Thoracic aorta (tissue), 2 donors: Measurements from ENCODE around the gene TMEM97. TPM values are rescaled to one million over a fixed set of nuclear protein-coding genes. Genes with fewer than 3 reads are reported as not detected.

Experiments
- ATAC-seq: fragments of 150-250 bp; one replicate; pipeline ENCODE4 v1.8.0; 2017; ENCODE audit warnings: low read depth; ENCODE audit not compliant: insufficient number of reproducible peaks, low FRiP score
- DNase-seq: peaks from one replicate; pipeline ENCODE4 v3.0.0-alpha.2; 2020; ENCODE audit warnings: low spot score
- H3K27ac ChIP-seq, 2 donors: fragments of 200-600 bp; sonication (generic); 1 replicate in 1 of 2; 2 replicates in 1 of 2; pipeline ENCODE4 v1.5.1; 2016; ENCODE audit warnings: mild to moderate bottlenecking in 2 of 2, moderate library complexity in 2 of 2
- H3K27me3 ChIP-seq: fragments of 200-600 bp; sonication (generic); replicated peaks from 2 replicates; pipeline ENCODE4 v1.6.0; 2016; ENCODE audit warnings: mild to moderate bottlenecking; ENCODE audit not compliant: insufficient read depth
- H3K36me3 ChIP-seq: fragments of 200-600 bp; sonication (generic); one replicate; pipeline ENCODE4 v1.5.1; 2016
- H3K4me1 ChIP-seq, 2 donors: fragments of 200-600 bp; sonication (generic); 1 replicate in 1 of 2; 2 replicates in 1 of 2; pipeline versions ENCODE4 v1.5.1 to v1.6.0; 2016; ENCODE audit warnings: low read depth in 2 of 2, mild to moderate bottlenecking in 1 of 2; ENCODE audit not compliant: control insufficient read depth in 1 of 2
- H3K4me3 ChIP-seq: fragments of 200-600 bp; sonication (generic); 2 replicates; pipeline ENCODE4 v1.5.1; 2016; ENCODE audit warnings: mild to moderate bottlenecking
- H3K9me3 ChIP-seq: fragments of 200-600 bp; sonication (generic); 2 replicates; pipeline ENCODE4 v1.5.1; 2016
- CTCF ChIP-seq: fragments of 200-600 bp; sonication (generic); IDR thresholded peaks from one replicate; pipeline ENCODE4 v1.5.1; 2019; ENCODE audit warnings: antibody characterized with exemption
- total RNA-seq, 2 donors: library from RNA; depleted of rRNA; stranded (reverse); fragments of >200 nt; gene quantifications; one replicate each; pipeline versions ENCODE4 v1.1.0 to v1.2.3, GENCODE V29; 2016

TMEM97 gene
- total RNA-seq, 2 donors from 2014 or later = 1.1 to 5.9 TPM

- no peak for ATAC-seq
- Histone ChIP-seq H3K4me3 (no peak overlapping the region), H3K4me1 (peaks cover 25 to 38% of the 10 kb centered on the region in 2 donors), H3K36me3 (peaks cover 9% of the 10 kb centered on the region), H3K27ac (no peak overlapping the region), H3K9me3 (no peaks in the 10 kb centered on the region), H3K27me3 (no peaks in the 10 kb centered on the region)
- no peak for DNase-seq
- no peak for TF ChIP-seq CTCF
Observed at GRCh38 chr17:28333083-28333746, 14.2 kb downstream of the TMEM97 start.

- ATAC-seq = no peak
- no peak for TF ChIP-seq CTCF
- Histone ChIP-seq H3K4me3 (peak overlapping the region; percentile 86), H3K27me3 (no peaks in the 10 kb centered on the region), H3K4me1 (peaks cover 26 to 45% of the 10 kb centered on the region in 2 donors), H3K27ac (peak overlapping the region in 1 of 2 donors; percentile 94), H3K9me3 (no peaks in the 10 kb centered on the region), H3K36me3 (peaks cover 9% of the 10 kb centered on the region)
- no peak for DNase-seq
Observed at GRCh38 chr17:28334171-28334570, 15.2 kb downstream of the TMEM97 start.

GRCh38 chr17:28334666-28335200, 15.7 kb downstream of the TMEM97 start:
- peak overlapping the region; percentile 82 to 94 for H3K27ac ChIP-seq
- peak overlapping the region; percentile 86 for H3K4me3 ChIP-seq
- DNase-seq = no peak

GRCh38 chr17:28335201-28335958, 16.4 kb downstream of the TMEM97 start, which contains the start of the genes IFT20 and TNFAIP1:
Gene IFT20 (minus strand): TSS chr17:28335472. CDS start chr17:28331985, 3,487 bp downstream.
Gene TNFAIP1 (plus strand): TSS chr17:28335761. CDS start chr17:28339522, 3,761 bp downstream.
- DNase-seq = peak; percentile 94
- Histone ChIP-seq H3K36me3 (peaks cover 4% of the 10 kb centered on the region), H3K4me1 (peaks cover 26 to 45% of the 10 kb centered on the region in 2 donors), H3K4me3 (peak within 1 kb of the TSS; percentile 86), H3K27me3 (no peaks in the 10 kb centered on the region), H3K9me3 (no peaks in the 10 kb centered on the region), H3K27ac (peak within 1 kb of the TSS; percentile 93 to 94)
- ATAC-seq = peak; percentile 96
- no peak for TF ChIP-seq CTCF

More at GRCh38 chr17:28334666-28335200, 15.7 kb downstream of the TMEM97 start:
- Histone ChIP-seq H3K9me3 (no peaks in the 10 kb centered on the region), H3K27me3 (no peaks in the 10 kb centered on the region), H3K36me3 (peaks cover 6% of the 10 kb centered on the region), H3K4me1 (peaks cover 26 to 45% of the 10 kb centered on the region in 2 donors)
- no peak for TF ChIP-seq CTCF
- no peak for ATAC-seq
